HEK293T (cell line): Measurements from ENCODE around the gene LHX6.

Source experiments
- CTBP1 ChIP-seq: fragments of 450-650 bp; IDR thresholded peaks from 2 replicates; pipeline ENCODE4 v1.6.1; 2016; ENCODE audit warnings: borderline replicate concordance
- ELF4 ChIP-seq: fragments of 450-650 bp; IDR thresholded peaks from 2 replicates; pipeline ENCODE4 v1.6.1; 2017; ENCODE audit warnings: antibody characterized with exemption
- FOXA1 ChIP-seq: fragments of 450-650 bp; IDR thresholded peaks from 2 replicates; pipeline ENCODE4 v1.6.1; 2016; ENCODE audit warnings: mild to moderate bottlenecking
- FOXK2 ChIP-seq: fragments of 450-650 bp; IDR thresholded peaks from 2 replicates; pipeline ENCODE4 v1.6.1; 2016; ENCODE audit warnings: mild to moderate bottlenecking
- L3MBTL2 ChIP-seq: fragments of 450-650 bp; conservative IDR thresholded peaks from 2 replicates; pipeline ENCODE4 v1.6.1; 2016; ENCODE audit warnings: mild to moderate bottlenecking
- LEF1 ChIP-seq: fragments of 450-650 bp; IDR thresholded peaks from 2 replicates; pipeline ENCODE4 v1.6.1; 2017; ENCODE audit warnings: mild to moderate bottlenecking, borderline replicate concordance
- PKNOX1 ChIP-seq: fragments of 450-650 bp; IDR thresholded peaks from 2 replicates; pipeline ENCODE4 v1.6.1; 2016
- SP1 ChIP-seq: fragments of 450-650 bp; IDR thresholded peaks from 2 replicates; pipeline ENCODE4 v1.6.1; 2017
- SUZ12 ChIP-seq: fragments of 450-650 bp; IDR thresholded peaks from 2 replicates; pipeline ENCODE4 v1.6.1; 2016; ENCODE audit warnings: mild to moderate bottlenecking
- ZNF384 ChIP-seq: fragments of 450-650 bp; IDR thresholded peaks from 2 replicates; pipeline ENCODE4 v1.6.1; 2016

- no peak for TF ChIP-seq CTBP1
- no peak for TF ChIP-seq ZNF384
- TF ChIP-seq FOXK2: no peak
- TF ChIP-seq ELF4: no peak
- no peak for TF ChIP-seq LEF1
- no peak for TF ChIP-seq PKNOX1
- TF ChIP-seq SUZ12: no peak
- no peak for TF ChIP-seq SP1
- no peak for TF ChIP-seq FOXA1
- TF ChIP-seq L3MBTL2: no peak
Observed at GRCh38 chr9:122183501-122183900, 45.3 kb downstream of the LHX6 start.
